H9 (cell line): Measurements from ENCODE around the gene SORBS1. TPM values are rescaled to one million over a fixed set of nuclear protein-coding genes. Genes with fewer than 3 reads are reported as not detected.

ENCODE experiments used
- DNase-seq: peaks from one replicate; pipeline ENCODE4 v3.0.0-alpha.2; 2017
- H2AFZ ChIP-seq: one replicate; pipeline ENCODE4 v1.6.1; 2013; ENCODE audit warnings: mild to moderate bottlenecking, low read length, control low read depth, moderate library complexity
- H2AK5ac ChIP-seq: 2 replicates; pipeline ENCODE4 v1.6.1; 2013; ENCODE audit warnings: low read length, control low read depth, mixed read lengths; ENCODE audit not compliant: insufficient read length
- H2BK120ac ChIP-seq: one replicate; pipeline ENCODE4 v1.6.1; 2013; ENCODE audit warnings: low read depth, mild to moderate bottlenecking, low read length, control low read depth, inconsistent platforms; ENCODE audit not compliant: poor library complexity, severe bottlenecking
- H2BK12ac ChIP-seq: 2 replicates; pipeline ENCODE4 v1.6.1; 2013; ENCODE audit warnings: low read length, control low read depth, mixed read lengths, low read depth; ENCODE audit not compliant: insufficient read length
- H2BK15ac ChIP-seq: 2 replicates; pipeline ENCODE4 v1.6.1; 2013; ENCODE audit warnings: low read depth, low read length, control low read depth
- H2BK20ac ChIP-seq: one replicate; pipeline ENCODE4 v1.6.1; 2013; ENCODE audit warnings: low read depth, mild to moderate bottlenecking, low read length, control low read depth, inconsistent platforms; ENCODE audit not compliant: poor library complexity, severe bottlenecking
- H2BK5ac ChIP-seq: 2 replicates; pipeline ENCODE4 v1.6.1; 2013; ENCODE audit warnings: low read length, control low read depth, mixed read lengths; ENCODE audit not compliant: insufficient read length
- H3K14ac ChIP-seq: 2 replicates; pipeline ENCODE4 v1.6.1; 2013; ENCODE audit warnings: low read length, control low read depth; ENCODE audit not compliant: insufficient read depth
- H3K18ac ChIP-seq: 2 replicates; pipeline ENCODE4 v1.6.1; 2013; ENCODE audit warnings: low read depth, mild to moderate bottlenecking, mixed read lengths, low read length, control low read depth; ENCODE audit not compliant: insufficient read length
- H3K23ac ChIP-seq: 2 replicates; pipeline ENCODE4 v1.6.1; 2013; ENCODE audit warnings: low read length, control low read depth, mixed read lengths, low read depth; ENCODE audit not compliant: insufficient read length
- H3K23me2 ChIP-seq: 2 replicates; pipeline ENCODE4 v1.6.1; 2013; ENCODE audit warnings: low read depth, mild to moderate bottlenecking, mixed read lengths, low read length, control low read depth; ENCODE audit not compliant: insufficient read length, poor library complexity, severe bottlenecking
- H3K27ac ChIP-seq: 2 replicates; pipeline ENCODE4 v1.5.1; 2013; ENCODE audit warnings: low read length, control low read depth, mixed read lengths, low read depth; ENCODE audit not compliant: insufficient read length
- H3K27me3 ChIP-seq: 2 replicates; pipeline ENCODE4 v1.6.1; 2013; ENCODE audit warnings: low read length, control low read depth, inconsistent platforms; ENCODE audit not compliant: insufficient read depth
- H3K4ac ChIP-seq: 2 replicates; pipeline ENCODE4 v1.6.1; 2013; ENCODE audit warnings: low read depth, mild to moderate bottlenecking, control low read depth, inconsistent platforms, low read length, moderate library complexity
- H3K4me1 ChIP-seq: 2 replicates; pipeline ENCODE4 v1.6.1; 2013; ENCODE audit warnings: low read length, control low read depth, inconsistent platforms; ENCODE audit not compliant: insufficient read depth
- H3K4me2 ChIP-seq: 2 replicates; pipeline ENCODE4 v1.6.1; 2013; ENCODE audit warnings: low read length, control low read depth, mixed read lengths; ENCODE audit not compliant: insufficient read length, insufficient read depth
- H3K56ac ChIP-seq: 2 replicates; pipeline ENCODE4 v1.6.1; 2013; ENCODE audit warnings: low read depth, mild to moderate bottlenecking, mixed read lengths, low read length, control low read depth; ENCODE audit not compliant: insufficient read length
- H3K79me1 ChIP-seq: 2 replicates; pipeline ENCODE4 v1.6.1; 2013; ENCODE audit warnings: low read depth, mild to moderate bottlenecking, moderate library complexity, low read length, control low read depth, inconsistent platforms; ENCODE audit not compliant: insufficient read depth, poor library complexity, severe bottlenecking
- H3K79me2 ChIP-seq: 2 replicates; pipeline ENCODE4 v1.6.1; 2013; ENCODE audit warnings: low read length, control low read depth, inconsistent platforms; ENCODE audit not compliant: insufficient read depth
- H3K9ac ChIP-seq: 2 replicates; pipeline ENCODE4 v1.6.1; 2013; ENCODE audit warnings: low read length, control low read depth, mixed read lengths; ENCODE audit not compliant: insufficient read length; ENCODE audit errors: extremely low read depth
- H3K9me3 ChIP-seq: one replicate; pipeline ENCODE4 v1.6.1; 2013; ENCODE audit warnings: low read depth, low read length, inconsistent platforms; ENCODE audit not compliant: control insufficient read depth
- H3T11ph ChIP-seq: one replicate; pipeline ENCODE4 v1.6.1; 2013; ENCODE audit warnings: mild to moderate bottlenecking, low read length, control low read depth, inconsistent platforms
- H4K20me1 ChIP-seq: one replicate; pipeline ENCODE4 v1.6.1; 2013; ENCODE audit not compliant: control insufficient read depth, insufficient read length, insufficient read depth
- H4K5ac ChIP-seq: 2 replicates; pipeline ENCODE4 v1.6.1; 2013; ENCODE audit warnings: low read depth, mild to moderate bottlenecking, mixed read lengths, low read length, control low read depth; ENCODE audit not compliant: insufficient read length
- H4K8ac ChIP-seq: replicated peaks from 2 replicates; pipeline ENCODE4 v1.6.1; 2013; ENCODE audit warnings: low read length, control low read depth, mixed read lengths, low read depth; ENCODE audit not compliant: insufficient read length
- H4K91ac ChIP-seq: 2 replicates; pipeline ENCODE4 v1.6.1; 2013; ENCODE audit warnings: low read depth, mild to moderate bottlenecking, moderate library complexity, mixed read lengths, low read length, control low read depth; ENCODE audit not compliant: insufficient read length
- H3K27ac Mint-ChIP-seq, 3 experiments: 2 replicates in 2 of 3; 3 replicates in 1 of 3; pipeline ENCODE4 v1.8.0; 2020 to 2021; ENCODE audit warnings: mixed read lengths in 3 of 3, mild to moderate bottlenecking in 1 of 3, moderate library complexity in 1 of 3
- H3K27me3 Mint-ChIP-seq: 2 replicates; pipeline ENCODE4 v1.8.0; 2021; ENCODE audit warnings: low read depth, mild to moderate bottlenecking, moderate library complexity, mixed read lengths
- H3K36me3 Mint-ChIP-seq, 3 experiments: 2 replicates in 2 of 3; 3 replicates in 1 of 3; pipeline ENCODE4 v1.8.0; 2020 to 2021; ENCODE audit warnings: low read depth in 3 of 3, mixed read lengths in 3 of 3; ENCODE audit not compliant: insufficient read depth in 1 of 3
- H3K4me1 Mint-ChIP-seq, 2 experiments: 2 replicates each; pipeline ENCODE4 v1.8.0; 2020; ENCODE audit warnings: mixed read lengths in 2 of 2
- H3K4me3 Mint-ChIP-seq, 2 experiments: 2 replicates in 1 of 2; 3 replicates in 1 of 2; pipeline ENCODE4 v1.8.0; 2020 to 2021; ENCODE audit warnings: mild to moderate bottlenecking in 2 of 2, mixed read lengths in 2 of 2, moderate library complexity in 1 of 2
- H3K9me3 Mint-ChIP-seq, 2 experiments: 2 replicates in 1 of 2; 3 replicates in 1 of 2; pipeline ENCODE4 v1.8.0; 2020; ENCODE audit warnings: mild to moderate bottlenecking in 2 of 2, mixed read lengths in 2 of 2, moderate library complexity in 1 of 2
- CTCF ChIP-seq: fragments of 200-600 bp; sonication (generic); conservative IDR thresholded peaks from 3 replicates; pipeline ENCODE4 v1.8.0; 2021; ENCODE audit warnings: antibody characterized with exemption, mild to moderate bottlenecking
- WGBS: extraction: QIAGEN DNeasy Blood & Tissue Kit; methylation state at CpG from one replicate; pipeline ENCODE4 v1.1.7; 2013; ENCODE audit warnings: missing lambda C conversion rate, low lambda C conversion rate, mixed read lengths; ENCODE audit not compliant: insufficient read length; ENCODE audit errors: extremely low coverage; 5-methylcytosine and 5-hydroxymethylcytosine counted together
- total RNA-seq: library from RNA; stranded (reverse); gene quantifications from 2 replicates; pipeline ENCODE4 v1.2.1, GENCODE V29; 2021

The SORBS1 gene
- total RNA-seq, 1 experiment from 2014 or later, result 24.3 TPM

GRCh38 chr10:95478185-95478584, 83.0 kb downstream of the SORBS1 start:
- H3K14ac ChIP-seq, result no peak overlapping the region
- no peak for TF ChIP-seq CTCF
- no peak for DNase-seq
- no peak overlapping the region for H2BK12ac ChIP-seq
- no peak overlapping the region for H2BK15ac ChIP-seq
- peak overlapping the region in 2 of 3 experiments; percentile 30 to 57; a peak in 3 of 7 replicates for H3K27ac Mint-ChIP-seq
- no peaks in the 10 kb centered on the region for H3K9me3 Mint-ChIP-seq
- peaks cover 0 to 5% (median 3%) of the 10 kb centered on the region in 3 experiments; a peak in 3 of 7 replicates for H3K36me3 Mint-ChIP-seq
- H3K18ac ChIP-seq, result no peak overlapping the region
- no peaks in the 10 kb centered on the region for H4K20me1 ChIP-seq
- H3K4me2 ChIP-seq, result no peak overlapping the region
- no peaks in the 10 kb centered on the region for H3K9me3 ChIP-seq
- no peak overlapping the region for H3K23ac ChIP-seq
- H3K27me3 Mint-ChIP-seq, result no peaks in the 10 kb centered on the region
- no peak overlapping the region for H3K4me3 Mint-ChIP-seq
- H3K79me2 ChIP-seq, result peaks cover 2% of the 10 kb centered on the region; the same call in 1 of the 2 replicates
- no peak overlapping the region for H3T11ph ChIP-seq
- peaks cover 60 to 74% of the 10 kb centered on the region in 2 experiments for H3K4me1 Mint-ChIP-seq
- H3K4me1 ChIP-seq, result peaks cover 21% of the 10 kb centered on the region; the same call in 1 of the 2 replicates
- H2BK5ac ChIP-seq, result no peak overlapping the region
- H4K91ac ChIP-seq, result no peak overlapping the region
- no peaks in the 10 kb centered on the region for H3K27me3 ChIP-seq
- H4K5ac ChIP-seq, result no peak overlapping the region
- H3K56ac ChIP-seq, result no peak overlapping the region
- H3K9ac ChIP-seq, result no peak overlapping the region
- H2AFZ ChIP-seq, result no peak overlapping the region
- no CpG with 5 or more reads among the region's 1 CpG for WGBS
- no peak overlapping the region for H3K27ac ChIP-seq
- no peak overlapping the region for H2BK120ac ChIP-seq
- H2BK20ac ChIP-seq, result no peak overlapping the region
- no peak overlapping the region for H2AK5ac ChIP-seq
- no peaks in the 10 kb centered on the region for H3K79me1 ChIP-seq
- H4K8ac ChIP-seq, result no peak overlapping the region
- H3K4ac ChIP-seq, result no peak overlapping the region
- H3K23me2 ChIP-seq, result no peaks in the 10 kb centered on the region
